ENCODE results near the gene RPA1.
"Not testable (repeated sequence)": the region's sequence is repeated elsewhere in the genome, so short reads cannot be mapped to it uniquely, and the experiment has no call there.

The RPA1 gene

DNA sequence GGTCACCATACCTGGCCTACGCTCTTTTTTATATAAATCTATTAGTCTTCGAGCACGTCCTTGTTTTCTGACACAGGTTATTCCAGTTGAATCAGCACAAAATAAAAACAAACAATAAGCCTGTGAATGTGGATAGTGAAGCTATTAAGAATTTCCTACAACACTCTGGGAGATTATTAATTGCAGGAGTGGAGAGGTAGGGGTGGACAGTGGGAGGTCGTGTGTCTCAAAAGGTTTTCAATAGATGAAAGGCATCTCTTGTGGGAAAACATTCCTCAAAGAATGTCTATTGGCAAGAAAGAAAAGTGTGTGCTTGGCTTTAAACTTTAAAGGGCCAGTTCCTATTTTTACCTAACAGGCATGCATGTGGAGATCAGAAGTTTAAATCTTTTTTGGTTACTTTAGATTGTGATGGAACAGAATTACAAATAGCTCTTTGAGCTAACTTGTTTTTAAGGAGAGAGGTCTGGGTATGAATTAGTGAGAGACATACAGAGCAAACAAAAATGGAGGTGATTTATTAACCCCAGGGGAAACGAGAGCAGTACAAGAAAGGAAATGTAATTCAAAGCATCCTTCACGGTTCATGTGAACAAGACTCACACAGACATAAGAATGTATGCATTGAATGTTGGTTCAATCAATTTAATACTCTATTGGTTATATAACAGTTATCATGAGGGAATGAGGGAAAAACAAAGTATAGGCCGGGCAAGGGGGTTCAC lies 9.1 kb upstream of the RPA1 start:
- no peak for DNase-seq

DNA sequence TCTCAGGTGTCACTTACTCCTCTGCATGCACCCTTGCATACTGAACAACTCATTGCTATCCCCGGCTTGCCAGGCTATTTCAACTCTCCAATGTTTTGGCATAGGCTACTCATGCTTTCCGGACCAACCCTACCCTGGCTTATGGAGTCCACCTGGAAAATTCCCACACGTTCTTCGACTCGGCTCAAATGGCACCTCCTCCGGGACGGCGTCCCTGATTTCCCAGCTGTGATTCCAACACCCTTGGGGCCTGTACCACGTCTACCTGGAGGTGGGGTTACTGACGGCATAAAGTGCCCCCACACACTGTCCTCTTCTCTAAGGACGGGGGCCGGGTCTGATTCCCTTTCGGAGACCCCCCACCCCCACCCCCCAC lies 601 bp upstream of the RPA1 start:
- no peak for DNase-seq

DNA sequence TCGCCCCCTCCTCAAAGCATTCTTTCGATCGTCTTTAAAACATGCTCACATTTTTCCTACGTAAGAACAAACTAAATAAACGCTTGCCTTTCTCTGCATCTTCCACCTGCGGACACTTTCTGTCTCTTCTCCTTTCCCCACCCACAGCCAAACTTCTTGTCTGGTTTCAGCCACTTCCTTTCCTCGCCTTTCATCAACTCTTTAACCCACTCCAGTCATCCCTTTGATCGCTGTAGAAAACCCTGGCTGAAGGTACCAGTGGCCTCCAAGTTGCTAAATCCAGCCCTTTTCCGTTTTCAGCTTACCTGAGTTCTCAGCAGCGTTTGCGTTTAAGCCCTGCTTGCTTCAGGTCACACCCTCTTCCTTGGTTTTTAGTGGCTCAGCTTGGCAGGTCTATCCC lies 483 bp downstream of the RPA1 start:
- DNase-seq: no peak

DNA sequence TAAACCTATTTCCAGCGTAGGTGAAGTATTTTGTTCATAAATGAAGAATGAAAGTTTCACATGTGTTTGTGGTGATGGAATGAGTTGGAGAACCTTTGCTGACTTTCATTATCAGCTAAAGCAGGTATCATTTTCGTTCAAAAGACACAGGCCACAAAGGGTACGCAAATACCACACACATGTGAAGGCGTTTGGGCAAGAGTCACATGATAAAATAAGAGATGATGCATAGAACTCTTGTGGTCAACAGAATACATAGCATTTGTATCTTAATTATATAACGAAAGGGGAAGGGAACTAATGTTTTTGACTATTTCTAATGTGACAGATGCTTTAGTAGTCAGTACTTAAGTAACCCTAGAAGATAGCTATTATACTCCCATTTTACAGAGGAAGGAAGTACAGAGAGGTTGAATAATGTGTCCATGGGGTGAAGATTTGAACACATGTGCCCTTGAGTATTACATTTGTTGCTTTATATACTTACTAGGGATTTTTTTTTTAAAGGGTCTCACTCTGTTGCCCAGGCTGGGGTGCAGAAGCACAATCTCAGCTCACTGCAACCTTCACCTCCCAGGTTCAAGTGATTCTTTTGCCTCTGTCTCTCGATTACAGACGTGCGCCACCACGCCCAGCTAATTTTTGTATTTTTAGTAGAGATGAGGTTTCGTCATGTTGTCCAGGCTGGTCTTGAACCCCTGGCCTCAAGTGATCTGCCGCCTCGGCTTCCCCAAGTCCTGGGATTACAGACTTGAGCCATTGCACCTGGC lies 4.8 kb downstream of the RPA1 start:
- no peak for DNase-seq

DNA sequence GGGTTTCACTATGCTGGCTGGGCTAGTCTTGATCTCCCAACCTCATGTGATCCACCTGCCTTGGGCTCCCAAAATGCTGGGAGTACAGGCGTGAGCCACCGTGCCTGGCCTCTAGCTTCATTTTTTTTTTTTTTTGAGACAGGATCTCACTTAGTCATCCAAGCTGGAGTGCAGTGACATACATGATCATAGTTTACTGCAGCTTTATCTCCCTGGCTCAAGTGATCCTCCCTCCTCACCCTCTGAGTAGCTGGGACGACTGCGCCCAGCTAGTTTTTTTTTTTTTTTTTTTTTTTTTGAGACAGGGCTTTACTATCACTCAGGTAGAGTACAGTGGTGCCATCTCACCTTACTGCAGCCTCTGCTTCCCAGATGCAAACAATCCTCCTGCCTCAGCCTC lies 9.7 kb downstream of the RPA1 start:
- DNase-seq: no peak

DNA sequence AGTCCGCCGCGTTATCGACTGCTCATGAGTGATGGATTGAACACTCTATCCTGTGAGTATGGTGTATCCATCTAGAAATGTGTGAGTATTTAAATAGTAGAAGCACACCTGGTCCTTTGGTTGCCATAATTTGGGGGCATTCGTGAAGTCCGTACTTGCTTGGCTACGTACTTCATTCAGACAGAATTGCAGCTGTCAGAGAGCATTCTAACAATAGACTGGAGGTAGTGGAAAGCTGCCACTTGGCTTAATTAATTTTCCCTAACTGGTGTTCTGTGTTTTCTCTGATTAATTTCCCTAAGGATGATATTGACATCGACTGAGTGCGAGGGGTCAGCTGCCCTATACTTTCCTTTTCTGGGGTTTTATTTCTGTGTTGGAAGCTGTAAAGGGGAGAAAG lies 14.1 kb downstream of the RPA1 start:
- no peak for DNase-seq

DNA sequence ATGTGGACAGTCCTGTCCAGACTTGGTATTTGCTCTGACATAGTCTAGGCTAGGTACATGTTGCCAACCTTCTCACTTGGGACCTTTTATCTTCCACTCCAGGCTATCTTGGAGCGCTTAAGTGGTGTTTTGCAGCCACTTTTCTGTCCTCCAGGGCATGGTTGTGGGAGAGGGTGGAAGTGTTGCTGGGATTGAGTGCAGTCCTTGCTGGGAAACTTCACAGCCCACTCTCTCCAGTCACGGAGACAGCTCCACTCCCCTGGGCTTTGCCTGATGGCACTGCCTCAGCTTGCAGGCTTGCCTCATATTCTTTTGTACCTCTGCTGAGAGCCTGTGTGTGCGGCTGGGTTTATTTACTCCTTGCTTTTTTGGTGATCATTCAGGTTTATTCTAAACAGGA lies 17.4 kb downstream of the RPA1 start:
- no peak for DNase-seq

DNA sequence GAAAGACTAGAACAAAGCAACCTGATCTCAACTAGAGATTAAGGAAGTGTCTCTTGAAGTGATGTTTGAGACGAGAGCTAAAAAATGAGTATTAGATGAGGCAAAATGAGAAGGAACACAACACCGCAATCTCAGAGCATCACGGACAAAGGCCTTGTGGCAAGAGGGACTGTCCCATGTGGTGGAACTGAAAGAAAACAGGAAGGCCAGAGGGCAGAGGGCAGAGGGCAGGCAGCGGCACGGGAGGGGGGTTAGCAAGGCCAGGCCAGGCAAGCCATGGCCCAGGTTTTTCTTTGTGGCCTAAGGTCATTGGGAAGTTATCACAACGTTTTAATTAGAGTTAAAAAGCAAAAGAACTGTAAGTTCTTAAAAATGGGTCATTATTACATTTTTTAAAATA lies 22.5 kb downstream of the RPA1 start:
- no peak for DNase-seq

DNA sequence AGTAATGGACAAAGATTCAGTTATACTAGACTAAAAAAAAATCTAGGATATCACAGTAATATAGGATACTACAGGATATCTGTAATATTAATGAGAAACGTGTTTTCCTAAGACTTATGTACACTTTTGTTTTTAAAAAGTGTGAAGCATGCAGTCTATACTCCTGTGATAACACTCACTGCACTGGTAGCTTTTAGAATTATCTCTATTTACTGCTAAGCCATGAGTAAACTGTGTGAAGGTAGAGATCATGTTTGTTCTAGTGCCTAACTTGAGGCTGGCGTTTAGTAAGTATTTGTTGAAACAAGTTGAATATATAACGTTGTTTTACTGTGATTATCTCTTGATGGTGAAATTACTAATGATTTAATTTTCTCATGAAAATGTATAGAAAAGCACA lies 23.9 kb downstream of the RPA1 start:
- DNase-seq: no peak

DNA sequence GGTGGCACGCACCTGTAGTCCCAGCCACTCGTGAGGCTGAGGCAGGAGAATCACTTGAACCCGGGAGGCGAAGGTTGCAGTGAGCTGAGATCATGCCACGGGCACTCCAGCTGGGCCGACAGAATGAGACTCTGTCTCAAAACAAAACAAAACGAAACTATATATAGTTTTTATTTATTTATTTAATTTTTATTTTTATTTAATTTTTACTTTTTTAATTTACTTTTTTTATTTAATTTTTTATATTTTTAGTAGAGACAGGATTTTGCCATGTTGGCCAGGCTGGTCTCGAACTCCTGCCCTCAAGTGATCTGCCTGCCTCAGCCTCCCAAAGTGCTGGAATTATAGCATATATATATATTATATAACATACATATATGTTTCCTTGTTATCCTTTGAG lies 26.7 kb downstream of the RPA1 start:
- DNase-seq: not testable (repeated sequence)

DNA sequence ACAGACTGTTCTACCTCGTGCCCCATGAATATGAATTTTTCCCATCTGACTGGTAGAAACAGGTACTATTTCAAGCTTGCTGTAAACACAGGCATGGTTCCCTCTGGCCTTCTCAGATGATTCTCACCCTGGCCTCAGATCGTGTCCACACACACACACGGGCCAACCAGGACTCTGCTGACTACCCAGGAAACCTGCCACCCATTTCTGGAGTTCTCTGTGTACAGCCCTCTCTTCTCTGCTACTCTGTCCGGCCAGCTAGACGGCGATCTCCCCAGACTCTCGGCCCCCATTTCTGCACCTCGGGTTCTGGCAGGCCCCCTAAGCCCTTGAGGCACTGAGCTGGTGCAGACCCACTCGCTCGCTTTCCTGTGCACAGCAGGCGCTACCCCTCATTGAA lies 31.2 kb downstream of the RPA1 start:
- DNase-seq: no peak

DNA sequence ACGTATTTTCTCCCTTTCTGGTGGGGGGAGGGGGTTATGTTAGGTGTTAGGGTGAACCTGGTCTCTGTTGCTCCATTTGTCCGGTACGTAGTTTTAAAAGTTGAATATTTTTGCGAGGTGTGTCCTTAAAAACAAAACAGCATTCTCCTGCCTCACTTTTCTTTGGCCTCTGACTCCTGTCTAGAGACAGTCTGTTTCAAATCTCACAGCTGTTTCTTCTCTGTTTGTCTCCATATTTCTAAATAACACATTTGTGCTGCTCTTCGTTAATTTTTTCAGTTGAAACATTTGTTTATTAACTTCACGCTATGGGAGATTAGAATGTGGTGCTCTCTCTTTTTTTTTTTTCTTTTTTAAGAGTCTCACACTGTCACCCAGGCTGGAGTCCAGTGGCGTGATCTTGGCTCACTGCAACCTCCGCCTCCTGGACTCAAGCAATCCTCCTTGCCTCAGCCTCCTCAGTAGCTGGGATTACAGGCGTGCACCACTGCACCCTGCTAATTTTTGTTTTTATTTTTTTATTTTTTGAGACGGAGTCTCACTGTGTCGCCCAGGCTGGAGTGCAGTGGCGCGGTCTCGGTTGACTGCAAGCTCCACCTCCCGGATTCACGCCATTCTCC lies 31.7 kb downstream of the RPA1 start:
- DNase-seq: no peak

DNA sequence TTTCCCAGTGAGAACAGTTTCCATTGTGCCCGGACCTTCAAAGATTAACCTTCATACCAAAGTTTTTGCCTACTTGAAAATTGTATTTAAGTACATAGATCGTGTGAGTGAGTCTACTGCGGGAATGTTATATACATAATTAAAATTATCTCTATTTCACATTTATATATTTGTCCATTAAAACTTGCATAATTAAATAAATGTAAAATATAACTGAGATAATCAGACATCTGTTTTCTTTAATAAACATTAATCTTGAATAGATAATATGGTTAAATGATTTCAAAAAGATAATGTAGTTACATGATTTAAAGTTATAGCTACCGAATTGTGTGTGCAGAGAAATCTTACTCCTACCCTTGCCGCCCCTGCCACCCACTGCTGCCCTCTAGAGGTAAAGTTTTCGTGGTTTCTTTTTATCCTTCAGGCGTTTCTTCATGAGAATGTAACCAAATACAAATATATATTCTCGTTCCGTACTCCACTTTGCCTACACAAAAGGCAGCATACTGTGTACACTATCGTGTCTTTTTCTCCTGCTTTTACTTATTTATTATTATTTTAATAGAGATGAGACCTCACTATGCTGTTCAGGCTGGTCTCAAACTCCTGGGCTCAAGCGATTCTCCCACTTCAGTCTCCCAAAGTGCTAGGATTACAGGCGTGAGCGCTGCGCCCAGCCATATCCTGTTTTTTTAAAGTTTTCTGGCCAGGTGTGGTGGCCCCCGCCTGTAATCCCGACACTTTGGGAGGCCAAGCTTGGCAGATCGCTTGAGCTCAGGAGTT lies 35.6 kb downstream of the RPA1 start:
- no peak for DNase-seq

DNA sequence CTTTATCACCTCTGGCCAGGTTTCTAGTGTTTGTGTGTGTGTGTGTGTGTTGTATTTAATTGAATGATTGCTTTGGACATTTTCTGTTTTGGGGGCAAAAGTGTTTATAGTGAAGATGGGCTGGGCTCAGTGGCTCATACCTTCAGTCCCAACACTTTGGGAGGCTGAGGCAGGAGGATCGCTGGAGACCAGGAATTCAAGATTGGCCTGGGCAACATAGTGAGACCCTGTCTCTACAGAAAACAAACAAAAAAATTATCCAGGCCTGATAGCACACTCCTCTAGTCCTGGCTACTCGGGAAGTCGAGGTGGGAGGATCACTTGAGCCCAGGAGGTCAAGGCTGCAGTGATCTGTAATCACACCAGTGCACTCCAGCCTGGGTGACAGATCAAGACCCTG lies 37.5 kb downstream of the RPA1 start:
- no peak for DNase-seq

DNA sequence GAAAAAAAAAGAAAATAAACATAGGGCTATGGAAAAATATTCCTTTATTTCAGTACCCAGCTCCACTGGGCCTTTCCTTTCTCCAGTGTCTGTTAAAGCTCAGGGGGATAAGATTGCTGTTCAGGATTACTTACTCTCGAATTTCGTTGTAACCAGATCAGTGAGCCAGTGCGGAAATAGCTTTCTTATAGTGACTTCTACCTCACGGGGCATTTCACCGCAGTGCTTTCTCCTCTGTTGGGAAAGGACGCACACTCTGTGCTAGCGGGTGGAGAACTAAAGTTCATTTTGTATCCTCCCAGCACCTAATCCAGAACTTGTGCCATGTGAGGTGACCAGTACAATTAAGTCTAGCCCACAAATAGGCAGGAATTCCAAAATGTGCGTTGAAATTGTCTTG lies 38.3 kb downstream of the RPA1 start:
- DNase-seq: no peak

DNA sequence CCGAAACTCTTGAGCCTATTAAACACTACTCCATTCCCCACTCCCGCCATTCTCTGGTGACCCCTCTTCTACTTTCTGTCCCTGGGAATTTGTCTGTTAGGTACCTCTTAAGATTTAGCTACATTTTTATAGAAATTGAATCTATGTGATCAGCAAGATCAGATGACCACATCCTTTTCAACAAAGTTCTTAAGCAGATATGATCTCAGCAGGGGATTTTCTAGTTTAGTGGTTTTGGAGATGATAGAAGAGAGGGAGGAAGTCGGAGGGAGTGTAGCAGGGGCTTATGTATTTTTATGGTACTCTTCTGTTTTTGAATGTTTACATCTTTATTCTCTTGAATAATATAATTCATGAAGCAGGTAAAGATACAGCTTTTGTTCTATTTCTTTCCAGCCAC lies 40.8 kb downstream of the RPA1 start:
- DNase-seq: no peak

DNA sequence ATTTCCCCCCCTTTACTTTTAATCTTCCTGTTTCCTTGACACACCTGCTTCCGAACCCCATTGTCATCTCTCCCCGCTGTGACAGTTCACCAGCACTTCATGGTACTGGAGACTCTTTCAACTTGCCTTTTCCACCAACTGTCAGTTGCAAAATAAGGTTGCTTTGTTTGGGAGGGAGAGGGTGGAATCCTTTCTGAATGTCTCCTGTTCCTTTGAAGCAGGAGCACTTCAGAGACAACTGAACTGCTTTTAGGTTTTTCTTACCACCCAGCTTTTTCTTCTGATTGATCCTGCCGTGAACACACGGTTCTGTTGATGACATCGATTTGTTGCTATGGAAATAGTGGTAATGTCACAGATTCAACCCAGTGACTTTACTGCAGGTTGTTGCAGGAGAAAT lies 42.0 kb downstream of the RPA1 start:
- no peak for DNase-seq

DNA sequence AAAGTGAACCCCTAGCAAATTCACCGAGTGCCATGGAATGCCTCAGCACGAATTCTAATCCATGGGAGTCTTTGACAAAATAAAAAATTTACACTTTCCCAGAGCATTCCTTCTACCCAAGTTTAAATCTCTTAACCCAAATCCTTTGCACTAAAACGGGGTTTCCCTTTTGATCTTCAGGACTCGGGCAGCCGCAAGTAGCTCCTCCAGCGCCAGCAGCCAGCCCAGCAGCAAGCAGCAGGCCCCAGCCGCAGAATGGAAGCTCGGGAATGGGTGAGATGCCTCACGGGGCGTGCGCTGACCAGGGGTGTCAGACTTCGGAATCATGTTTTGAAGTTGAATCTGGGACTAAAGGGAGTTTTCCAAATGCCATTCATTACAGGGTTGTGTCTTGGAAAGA lies 42.4 kb downstream of the RPA1 start:
- no peak for DNase-seq

DNA sequence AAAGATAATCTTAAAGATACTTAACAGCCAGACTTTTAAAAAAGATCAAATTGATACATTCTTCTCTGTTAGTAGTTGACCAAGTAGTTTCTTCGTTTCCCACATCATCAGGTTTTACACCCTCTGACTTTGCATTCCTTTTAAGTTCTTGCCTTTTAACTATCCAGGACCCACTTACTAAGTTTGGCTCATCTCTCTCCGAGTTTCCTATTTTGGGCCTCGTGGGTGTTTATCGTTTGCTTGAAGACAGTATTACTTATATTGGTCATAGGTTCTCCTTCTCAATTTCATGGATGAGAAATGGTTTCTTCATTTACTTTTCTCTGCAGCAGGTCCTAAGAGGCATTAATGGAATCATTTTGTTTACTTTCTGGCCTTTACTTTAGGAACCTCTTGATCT lies 43.2 kb downstream of the RPA1 start:
- no peak for DNase-seq

DNA sequence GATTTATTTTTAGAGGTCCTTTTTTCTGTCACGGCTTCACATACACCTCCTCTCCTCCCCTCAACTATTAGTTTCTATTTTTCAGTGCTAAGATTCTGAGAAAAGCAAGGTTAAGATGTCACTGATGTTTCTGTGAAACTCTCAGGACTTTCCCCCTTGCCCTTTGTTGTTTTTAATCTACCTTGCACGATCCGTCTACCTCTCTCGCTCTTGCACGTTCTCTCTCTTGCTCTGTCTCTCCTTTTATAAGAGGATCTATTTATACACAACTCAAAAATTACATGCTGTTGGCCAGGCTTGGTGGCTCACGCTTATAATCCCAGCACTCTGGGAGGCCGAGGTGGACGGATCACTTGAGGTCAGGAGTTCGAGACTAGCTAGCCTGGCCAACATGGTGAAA lies 43.6 kb downstream of the RPA1 start:
- DNase-seq: no peak

DNA sequence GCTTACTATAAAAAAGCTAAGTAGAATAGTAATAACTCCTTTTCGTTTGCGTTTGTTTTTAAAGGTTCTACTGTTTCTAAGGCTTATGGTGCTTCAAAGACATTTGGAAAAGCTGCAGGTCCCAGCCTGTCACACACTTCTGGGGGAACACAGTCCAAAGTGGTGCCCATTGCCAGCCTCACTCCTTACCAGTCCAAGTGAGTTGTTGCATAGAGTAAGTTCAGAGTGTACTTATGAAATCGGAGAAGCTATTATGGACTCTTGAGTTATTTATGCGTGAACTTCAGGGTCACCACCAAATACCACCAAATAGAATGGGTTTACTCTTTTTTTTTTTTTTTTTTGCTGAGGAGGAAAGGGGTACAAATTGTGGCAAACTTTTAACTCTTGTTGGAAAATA lies 45.8 kb downstream of the RPA1 start:
- DNase-seq: no peak

DNA sequence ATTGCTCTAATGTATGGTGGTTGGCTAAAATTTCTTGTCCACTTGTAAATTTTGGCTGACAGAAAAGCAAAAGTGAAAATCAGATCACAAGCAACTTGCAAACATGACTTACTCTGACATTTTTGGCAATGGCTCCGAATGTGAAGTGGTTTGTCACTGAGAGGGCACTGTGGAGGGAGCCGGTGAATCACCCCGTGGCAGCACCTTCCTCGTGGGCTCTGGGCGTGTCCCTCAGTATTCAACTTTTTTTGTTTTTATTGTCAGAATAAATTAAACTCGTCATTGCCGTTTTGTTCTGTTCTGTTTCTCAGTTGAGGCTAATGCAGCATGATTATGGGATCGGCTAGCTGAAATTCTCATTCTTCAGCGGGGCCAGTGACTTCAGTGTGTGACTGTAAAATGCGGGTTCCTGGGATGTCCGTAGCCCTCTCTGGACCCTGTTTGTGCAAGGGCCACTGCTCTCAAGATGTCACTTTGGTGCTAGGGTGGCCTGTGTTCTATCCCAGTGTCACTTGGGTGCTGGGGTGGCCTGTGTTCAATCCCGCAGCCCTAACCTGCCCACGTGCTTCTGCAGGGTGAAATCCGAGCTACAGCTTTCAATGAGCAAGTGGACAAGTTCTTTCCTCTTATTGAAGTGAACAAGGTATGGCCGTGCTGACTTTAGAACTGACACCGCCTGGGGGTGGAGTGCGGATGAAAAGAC lies 48.8 kb downstream of the RPA1 start:
- no peak for DNase-seq
